OCI-LY7 (cell line): ENCODE measurements around the gene ARMC12. TPM values are rescaled to one million over a fixed set of nuclear protein-coding genes. Genes with fewer than 3 reads are reported as not detected.

Source experiments
- BruUV-seq: library from RNA; stranded (reverse); fragments of 400-500 nt; replicated peaks from 2 replicates; lab custom pipeline; 2021; lab: Mats Ljungman, UMichigan
- CTCF ChIA-PET: fragments of 300-600 bp; sonication (Branson Sonifier 250); formaldehyde crosslinking; loops from one replicate; lab custom pipeline; 2022; ENCODE audit warnings: antibody characterized with exemption; ENCODE audit not compliant: unreplicated experiment; lab: Charles Lee
- POLR2A ChIA-PET: fragments of 300-600 bp; sonication (Branson Sonifier 250); formaldehyde crosslinking; loops from one replicate; lab custom pipeline; 2022; ENCODE audit warnings: antibody characterized with exemption; lab: Charles Lee
- DNase-seq: peaks from one replicate; pipeline ENCODE4 v3.0.0-alpha.2; 2015; ENCODE audit warnings: low spot score
- H2AFZ ChIP-seq: fragments of 200-600 bp; sonication (generic), shearing (Covaris generic); 2 replicates; pipeline ENCODE4 v1.6.1; 2014; ENCODE audit warnings: mild to moderate bottlenecking, antibody characterized with exemption, low read length, moderate library complexity
- H3K27ac ChIP-seq: fragments of 200-600 bp; sonication (generic); 2 replicates; pipeline ENCODE4 v1.5.1; 2014; ENCODE audit warnings: mixed run types, low read depth, mild to moderate bottlenecking, moderate library complexity, low read length, inconsistent platforms; ENCODE audit not compliant: poor library complexity, severe bottlenecking
- H3K36me3 ChIP-seq: fragments of 200-600 bp; sonication (generic); 2 replicates; pipeline ENCODE4 v1.6.1; 2014; ENCODE audit warnings: mild to moderate bottlenecking, antibody characterized with exemption, low read length, moderate library complexity, mixed read lengths; ENCODE audit not compliant: insufficient read depth
- H3K4me1 ChIP-seq: fragments of 200-600 bp; sonication (generic); 2 replicates; pipeline ENCODE4 v1.5.1; 2014; ENCODE audit warnings: mild to moderate bottlenecking, low read length; ENCODE audit not compliant: insufficient read depth, poor library complexity, severe bottlenecking
- H3K4me2 ChIP-seq: fragments of 200-600 bp; sonication (generic); 2 replicates; pipeline ENCODE4 v1.6.1; 2014; ENCODE audit warnings: mild to moderate bottlenecking, low read length
- H3K4me3 ChIP-seq: fragments of 200-600 bp; sonication (generic); 2 replicates; pipeline ENCODE4 v1.5.1; 2014; ENCODE audit warnings: mild to moderate bottlenecking, low read depth, low read length; ENCODE audit not compliant: poor library complexity, severe bottlenecking
- H3K79me2 ChIP-seq: fragments of 200-600 bp; sonication (generic); 2 replicates; pipeline ENCODE4 v1.6.1; 2016; ENCODE audit warnings: low read depth, mild to moderate bottlenecking, low read length, moderate library complexity, mixed read lengths; ENCODE audit not compliant: insufficient read depth
- H3K9me2 ChIP-seq: fragments of 200-600 bp; sonication (generic); 2 replicates; pipeline ENCODE4 v1.6.1; 2016; ENCODE audit warnings: mild to moderate bottlenecking, low read length, mixed read lengths; ENCODE audit not compliant: insufficient read depth
- H3K9me3 ChIP-seq: fragments of 200-600 bp; sonication (generic); 2 replicates; pipeline ENCODE4 v1.6.1; 2014; ENCODE audit warnings: mild to moderate bottlenecking, mixed run types, low read length, mixed read lengths
- H4K20me1 ChIP-seq: fragments of 200-600 bp; sonication (generic); 2 replicates; pipeline ENCODE4 v1.6.1; 2014; ENCODE audit warnings: mild to moderate bottlenecking, antibody characterized with exemption, low read length, moderate library complexity, mixed read lengths; ENCODE audit not compliant: insufficient read depth
- EZH2phosphoT487 ChIP-seq: fragments of 200-600 bp; sonication (generic); IDR thresholded peaks from 2 replicates; pipeline ENCODE4 v1.6.1; 2018; ENCODE audit warnings: low read depth, borderline replicate concordance, mild to moderate bottlenecking, mixed run types, antibody characterized with exemption, low read length, moderate library complexity, mixed read lengths
- intact Hi-C: fragments of 100-400 bp; cut with micrococcal nuclease; formaldehyde crosslinking; loops from one replicate; pipeline ENCODE4 v1.10.0; 2022; ENCODE audit not compliant: unreplicated experiment
- total RNA-seq, 2 experiments: library from RNA; depleted of rRNA in 1 of 2; stranded (reverse); fragments of >200 nt in 1 of 2; shearing (Covaris generic) in 1 of 2; gene quantifications; 2 replicates each; pipeline ENCODE4 v1.2.3, GENCODE V29; 2014 to 2022
- TF ChIP-seq, protein P1 (sequence below): fragments of 200-600 bp; sonication (generic); conservative IDR thresholded peaks from 2 replicates; pipeline ENCODE4 v1.5.1; 2014; ENCODE audit warnings: mild to moderate bottlenecking, antibody characterized with exemption, low read length, moderate library complexity, mixed read lengths

ARMC12 gene
- total RNA-seq, 2 experiments from 2014 or later = 3.4 to 4.9 TPM

DNA sequence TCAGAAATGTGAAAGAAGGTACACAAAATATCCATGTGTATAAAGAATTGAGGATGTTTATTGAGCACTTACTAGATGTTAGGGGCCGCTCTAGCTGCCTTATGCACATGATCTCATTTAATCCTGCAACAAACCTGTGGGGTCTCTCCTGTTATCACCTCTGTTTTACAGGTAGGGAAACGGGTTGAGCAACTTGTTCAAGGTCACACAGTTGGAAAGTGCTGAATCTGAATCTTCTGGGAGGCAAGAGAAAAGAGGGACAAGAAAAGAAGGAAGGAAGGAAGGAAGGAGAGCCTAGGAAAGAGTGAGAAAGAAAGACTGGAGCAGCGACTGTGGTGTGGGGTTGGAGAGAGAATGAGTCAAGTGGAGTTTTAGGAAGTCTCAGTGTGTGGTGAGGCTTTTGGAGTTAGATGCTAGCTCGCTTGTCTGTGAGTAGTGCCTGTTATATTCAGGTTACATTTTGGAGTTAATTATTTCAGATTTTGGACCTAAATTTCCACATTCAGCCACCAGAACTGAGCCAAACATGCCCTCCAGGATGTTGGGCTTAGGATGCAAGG, 51.7 kb downstream of the ARMC12 start:
- Histone ChIP-seq H3K4me2 (no peak overlapping the region), H3K4me1 (no peaks in the 10 kb centered on the region), H3K4me3 (no peak overlapping the region), H3K79me2 (no peaks in the 10 kb centered on the region), H4K20me1 (no peaks in the 10 kb centered on the region), H3K27ac (no peak overlapping the region), H2AFZ (no peak overlapping the region), H3K36me3 (no peaks in the 10 kb centered on the region), H3K9me2 (no peaks in the 10 kb centered on the region), H3K9me3 (no peaks in the 10 kb centered on the region)
- intact Hi-C loops = no loop called here
- ChIA-PET CTCF (no interaction called here), POLR2A (interaction anchor here (0.5 kb wide), 1 partner anchor 652 kb away, joined by 4 read pairs; no protein-coding TSS in a partner anchor)
- no TSS peak for BruUV-seq
- TF ChIP-seq, protein P1, sequence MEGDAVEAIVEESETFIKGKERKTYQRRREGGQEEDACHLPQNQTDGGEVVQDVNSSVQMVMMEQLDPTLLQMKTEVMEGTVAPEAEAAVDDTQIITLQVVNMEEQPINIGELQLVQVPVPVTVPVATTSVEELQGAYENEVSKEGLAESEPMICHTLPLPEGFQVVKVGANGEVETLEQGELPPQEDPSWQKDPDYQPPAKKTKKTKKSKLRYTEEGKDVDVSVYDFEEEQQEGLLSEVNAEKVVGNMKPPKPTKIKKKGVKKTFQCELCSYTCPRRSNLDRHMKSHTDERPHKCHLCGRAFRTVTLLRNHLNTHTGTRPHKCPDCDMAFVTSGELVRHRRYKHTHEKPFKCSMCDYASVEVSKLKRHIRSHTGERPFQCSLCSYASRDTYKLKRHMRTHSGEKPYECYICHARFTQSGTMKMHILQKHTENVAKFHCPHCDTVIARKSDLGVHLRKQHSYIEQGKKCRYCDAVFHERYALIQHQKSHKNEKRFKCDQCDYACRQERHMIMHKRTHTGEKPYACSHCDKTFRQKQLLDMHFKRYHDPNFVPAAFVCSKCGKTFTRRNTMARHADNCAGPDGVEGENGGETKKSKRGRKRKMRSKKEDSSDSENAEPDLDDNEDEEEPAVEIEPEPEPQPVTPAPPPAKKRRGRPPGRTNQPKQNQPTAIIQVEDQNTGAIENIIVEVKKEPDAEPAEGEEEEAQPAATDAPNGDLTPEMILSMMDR = no peak
- TF ChIP-seq EZH2phosphoT487 = no peak
- no peak for DNase-seq

DNA sequence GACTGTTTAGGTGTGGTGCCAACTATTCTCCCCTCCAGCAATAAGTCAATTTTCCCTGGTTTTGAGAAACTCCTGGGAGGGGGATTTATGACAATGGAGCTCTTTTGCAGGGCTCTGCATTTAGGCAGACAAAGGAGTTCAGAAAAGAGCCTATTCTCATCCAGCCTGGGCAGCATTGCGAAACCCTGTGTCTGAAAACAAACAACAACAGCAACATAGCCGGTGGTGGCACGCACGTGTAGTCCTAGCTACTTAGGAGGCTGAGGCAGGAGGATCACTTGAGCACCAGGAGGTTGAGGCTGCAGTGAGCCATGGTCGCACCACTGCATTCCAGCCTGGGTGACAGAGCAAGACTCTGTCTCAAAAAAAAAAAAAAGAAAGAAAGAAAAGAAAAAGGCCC, 53.9 kb downstream of the ARMC12 start:
- no peak overlapping the region for H3K27ac ChIP-seq
- BruUV-seq = no TSS peak
- no peaks in the 10 kb centered on the region for H4K20me1 ChIP-seq
- H3K9me3 ChIP-seq = no peaks in the 10 kb centered on the region
- H3K4me3 ChIP-seq = no peak overlapping the region
- no peak overlapping the region for H2AFZ ChIP-seq
- no peak for DNase-seq
- TF ChIP-seq, protein P1 = no peak
- TF ChIP-seq EZH2phosphoT487 = no peak
- H3K4me2 ChIP-seq = no peak overlapping the region
- no peaks in the 10 kb centered on the region for H3K9me2 ChIP-seq
- no peaks in the 10 kb centered on the region for H3K36me3 ChIP-seq
- ChIA-PET CTCF (no interaction called here), POLR2A (interaction anchor here (0.6 kb wide), 1 partner anchor 693 kb away, joined by 3 read pairs; no protein-coding TSS in a partner anchor)
- no peaks in the 10 kb centered on the region for H3K4me1 ChIP-seq
- no peaks in the 10 kb centered on the region for H3K79me2 ChIP-seq
- intact Hi-C loops = no loop called here

DNA sequence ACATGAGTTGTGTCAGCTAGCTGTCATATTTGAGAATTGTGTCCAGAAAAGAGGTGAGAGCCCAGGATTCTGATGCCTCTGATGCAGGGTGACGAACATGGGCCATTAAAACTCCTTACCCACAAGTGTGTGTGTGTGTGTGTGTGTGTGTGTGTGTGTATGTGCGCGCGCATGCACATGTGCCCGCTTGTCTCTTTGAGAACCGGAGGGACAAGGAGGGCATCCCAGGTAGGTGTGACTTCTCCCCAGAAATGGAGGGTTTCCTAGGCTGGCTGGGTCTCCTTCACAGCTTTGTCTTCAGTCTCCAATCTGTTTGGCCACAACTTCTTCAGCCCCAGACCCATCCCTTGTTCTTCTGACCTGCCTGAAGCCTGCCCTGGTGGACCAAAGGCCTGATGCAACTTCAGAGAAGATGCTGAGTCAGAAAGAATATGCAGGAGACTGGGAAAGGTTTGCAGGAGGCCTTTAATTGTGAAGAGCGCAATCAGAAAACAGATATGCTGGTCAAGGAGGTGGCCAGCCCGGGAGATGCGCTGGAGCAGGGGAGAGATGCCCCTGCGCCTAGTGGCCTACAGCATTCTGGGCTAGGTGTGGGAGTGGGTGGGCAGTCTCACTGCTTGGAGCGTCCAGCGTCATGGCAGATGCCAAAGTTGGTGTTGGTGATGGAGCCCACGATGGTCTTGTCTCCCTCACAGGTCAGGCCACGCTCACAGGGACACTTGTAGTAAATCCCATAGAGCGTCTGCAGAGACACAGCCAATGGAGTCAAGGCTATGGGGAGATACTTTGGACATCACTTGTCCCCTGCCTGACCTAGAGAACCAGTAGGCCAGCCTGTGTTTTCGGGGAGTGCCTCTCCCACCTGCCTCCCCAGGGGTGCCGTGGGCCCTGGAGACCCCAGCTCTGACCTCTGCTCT, 58.0 kb downstream of the ARMC12 start:
- Histone ChIP-seq H3K36me3 (no peaks in the 10 kb centered on the region), H4K20me1 (no peaks in the 10 kb centered on the region), H3K79me2 (no peaks in the 10 kb centered on the region), H3K9me2 (no peaks in the 10 kb centered on the region), H2AFZ (no peak overlapping the region), H3K4me2 (no peak overlapping the region), H3K4me1 (no peaks in the 10 kb centered on the region), H3K9me3 (no peaks in the 10 kb centered on the region), H3K4me3 (no peak overlapping the region), H3K27ac (no peak overlapping the region)
- TF ChIP-seq EZH2phosphoT487 = no peak
- TF ChIP-seq, protein P1 = no peak
- CTCF ChIA-PET = no interaction called here
- POLR2A ChIA-PET = no interaction called here
- DNase-seq = no peak
- intact Hi-C loops = no loop called here
- no TSS peak for BruUV-seq
